ENCODE data around the gene BCL7B.
"Not testable (repeated sequence)": the region's sequence is repeated elsewhere in the genome, so short reads cannot be mapped to it uniquely, and the experiment has no call there.

Gene BCL7B

DNA sequence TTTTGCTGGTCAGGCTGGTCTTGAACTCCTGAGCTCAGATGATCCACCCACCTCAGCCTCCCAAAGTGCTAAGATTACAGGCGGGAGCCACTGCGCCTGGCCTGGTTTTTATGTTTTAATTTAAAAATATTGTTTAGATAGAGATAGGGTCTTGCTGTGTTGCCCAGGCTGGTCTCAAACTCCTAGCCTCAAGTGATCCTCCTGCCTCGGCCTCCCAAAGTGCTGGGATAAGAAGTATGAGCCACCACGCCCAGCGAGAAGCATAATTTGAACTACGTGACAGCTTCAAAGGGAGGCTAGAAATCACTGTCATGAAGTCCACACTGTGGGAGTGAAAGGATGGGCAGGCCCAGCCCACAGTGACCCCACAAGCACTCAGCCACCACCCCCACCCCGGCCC is 21.6 kb downstream of the BCL7B start:
- not testable (repeated sequence) for DNase-seq (ENCODE audit: low read depth)

DNA sequence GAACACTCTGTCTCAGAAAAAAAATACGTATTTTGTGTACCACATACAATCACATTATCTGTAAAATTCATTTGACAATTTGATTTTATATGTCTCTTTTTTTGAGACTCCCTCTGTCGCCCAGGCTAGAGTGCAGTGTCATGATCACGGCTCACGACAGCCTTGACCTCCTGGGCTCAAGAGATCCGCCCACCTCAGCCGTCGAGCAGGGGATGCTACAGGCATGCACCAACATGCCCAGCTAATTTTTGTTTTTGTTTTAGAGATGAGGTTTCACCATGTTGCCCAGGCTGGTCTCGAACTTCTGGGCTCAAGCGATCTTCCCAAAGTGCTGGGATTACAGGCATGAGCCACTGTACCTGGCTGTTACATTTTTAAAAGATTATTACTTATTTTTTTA is 23.7 kb downstream of the BCL7B start:
- no peak for DNase-seq (ENCODE audit: low read depth)

DNA sequence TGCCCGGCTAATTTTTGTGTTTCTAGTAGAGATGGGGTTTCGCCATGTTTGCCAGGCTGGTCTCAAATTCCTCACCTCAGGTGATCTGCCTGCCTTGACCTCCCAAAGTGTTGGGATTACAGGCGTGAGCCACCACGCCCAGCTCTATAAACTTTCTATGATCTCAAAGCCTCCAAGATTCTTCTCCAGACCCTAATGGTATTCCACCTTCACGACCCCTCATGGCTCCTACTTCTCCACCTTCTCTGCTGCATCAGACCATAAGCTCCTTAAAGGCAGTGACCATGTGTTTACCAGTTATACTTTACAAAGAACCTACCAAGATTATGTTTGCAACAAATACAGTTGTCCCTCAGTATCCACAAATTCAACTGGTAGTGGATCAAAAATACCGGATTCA is 25.3 kb downstream of the BCL7B start:
- no peak for DNase-seq (ENCODE audit: low read depth)

DNA sequence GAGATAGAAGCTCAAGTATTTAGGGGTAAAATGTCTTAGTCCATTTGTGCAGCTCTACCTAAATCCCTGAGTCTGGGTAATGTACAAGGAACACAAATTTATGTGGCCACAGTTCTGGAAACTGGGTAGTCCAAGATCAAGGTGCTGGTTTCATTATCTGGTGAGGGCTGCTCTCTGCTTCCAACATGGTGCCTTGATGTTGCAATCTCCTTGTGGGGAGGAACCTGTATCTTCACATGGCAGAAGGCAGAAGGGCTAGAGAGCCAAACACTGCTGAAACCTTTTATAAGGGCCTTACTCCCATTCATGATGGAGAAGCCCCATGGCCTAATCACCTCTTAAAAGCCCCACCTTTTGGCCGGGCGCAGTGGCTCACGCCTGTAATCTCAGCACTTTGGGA is 26.7 kb downstream of the BCL7B start:
- no peak for DNase-seq (ENCODE audit: low read depth)

DNA sequence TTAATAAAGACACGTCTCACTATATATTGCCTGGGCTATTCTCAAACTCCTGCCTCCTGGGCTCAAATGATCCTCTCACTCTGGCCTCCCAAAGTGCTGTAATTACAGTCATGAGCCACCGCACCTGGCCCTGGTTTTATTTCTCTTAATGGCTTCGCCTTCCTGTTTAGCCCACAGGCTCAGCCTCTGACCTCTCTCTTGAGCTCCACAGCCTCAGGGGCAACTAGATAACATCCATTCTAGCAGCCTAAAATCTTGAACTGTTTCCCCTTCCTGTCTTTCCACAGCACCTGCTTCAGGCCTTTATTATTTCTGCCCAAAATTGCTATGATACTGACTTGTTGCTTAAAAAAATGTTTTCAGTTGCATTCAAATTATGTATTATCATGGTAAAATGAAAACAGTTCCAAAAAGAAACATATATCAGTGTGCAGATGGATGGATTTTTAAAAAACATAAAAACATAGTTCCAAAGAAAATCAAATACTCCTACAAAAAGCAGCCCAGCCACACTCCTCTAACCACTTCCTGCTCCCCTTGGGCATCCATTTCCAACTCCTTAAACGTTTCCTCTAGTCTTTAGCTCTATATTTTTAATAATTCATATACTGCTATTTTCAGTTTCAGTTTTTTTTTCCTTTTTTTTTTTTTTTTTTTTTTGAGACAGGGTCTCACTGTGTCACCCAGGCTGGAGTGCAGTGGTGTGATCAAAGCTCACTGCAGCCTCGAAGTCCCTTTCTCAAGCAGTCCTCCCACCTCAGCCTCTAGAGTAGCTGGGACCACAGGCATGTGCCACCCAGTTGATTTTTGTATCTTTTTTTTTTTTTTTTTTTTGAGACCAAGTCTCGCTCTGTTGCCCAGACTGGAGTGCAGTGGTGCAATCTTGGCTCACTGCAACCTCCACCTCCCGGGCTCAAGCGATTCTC is 30.3 kb downstream of the BCL7B start:
- DNase-seq (ENCODE audit: low read depth): no peak

DNA sequence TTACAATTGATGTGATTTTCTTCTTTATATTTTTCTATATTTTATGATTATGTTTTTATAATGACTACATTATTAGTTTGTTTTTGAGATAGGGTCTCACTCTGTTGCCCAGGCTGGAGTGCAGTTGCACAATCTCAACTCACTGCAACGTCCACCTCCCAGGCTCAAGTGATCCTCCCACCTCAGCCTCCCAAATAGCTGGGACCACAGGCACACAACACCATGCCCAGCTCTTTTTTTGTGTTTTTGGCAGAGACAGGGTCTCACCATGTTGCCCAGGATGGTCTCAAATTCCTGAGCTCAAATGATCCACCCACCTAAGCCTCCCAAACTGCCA is 31.4 kb downstream of the BCL7B start:
- not testable (repeated sequence) for DNase-seq (ENCODE audit: low read depth)

DNA sequence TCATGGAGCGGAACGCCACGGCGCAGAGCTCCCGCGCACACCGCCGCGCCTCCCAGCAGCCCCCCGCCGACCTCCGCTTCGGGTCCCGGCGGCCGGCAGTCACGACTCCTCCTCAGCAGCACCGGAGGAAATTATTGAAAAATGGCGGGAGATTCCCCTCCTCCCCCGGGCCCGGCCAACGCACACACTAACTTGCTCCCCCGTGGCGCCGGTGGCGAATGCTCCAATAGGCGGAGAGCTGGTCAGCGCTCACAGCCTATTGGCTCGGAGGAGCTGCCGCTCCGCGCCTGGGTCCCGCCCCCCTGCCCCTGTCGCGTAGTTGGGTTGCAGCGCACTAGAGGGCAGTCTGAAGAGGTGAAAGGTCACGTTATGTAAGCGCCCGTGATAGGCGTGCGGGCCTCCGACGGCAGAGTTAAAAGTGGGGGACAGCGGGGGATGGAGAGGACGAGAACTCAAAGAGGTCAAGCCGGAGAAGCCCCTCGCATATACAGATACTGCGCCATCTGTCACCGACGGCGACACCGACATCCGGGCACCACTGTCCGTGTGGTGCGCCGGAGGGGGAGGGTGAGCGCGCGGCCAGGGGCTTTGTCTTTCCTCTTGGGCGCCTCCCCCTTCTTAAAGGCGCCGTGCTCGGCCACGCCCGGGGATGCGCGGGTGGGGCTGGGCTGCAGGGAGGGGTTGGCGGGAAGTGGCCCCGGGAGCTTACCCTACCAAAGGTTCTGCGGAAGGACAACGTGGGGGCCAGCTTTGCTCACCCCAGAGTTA is 35.2 kb downstream of the BCL7B start, which contains the start of gene BAZ1B:
TSS of gene BAZ1B (minus strand) at position 189 of the 768 bp plus-strand sequence. CDS start 360 bp downstream, outside the sequence.
- peak; percentile 97 for DNase-seq (ENCODE audit: low read depth)

DNA sequence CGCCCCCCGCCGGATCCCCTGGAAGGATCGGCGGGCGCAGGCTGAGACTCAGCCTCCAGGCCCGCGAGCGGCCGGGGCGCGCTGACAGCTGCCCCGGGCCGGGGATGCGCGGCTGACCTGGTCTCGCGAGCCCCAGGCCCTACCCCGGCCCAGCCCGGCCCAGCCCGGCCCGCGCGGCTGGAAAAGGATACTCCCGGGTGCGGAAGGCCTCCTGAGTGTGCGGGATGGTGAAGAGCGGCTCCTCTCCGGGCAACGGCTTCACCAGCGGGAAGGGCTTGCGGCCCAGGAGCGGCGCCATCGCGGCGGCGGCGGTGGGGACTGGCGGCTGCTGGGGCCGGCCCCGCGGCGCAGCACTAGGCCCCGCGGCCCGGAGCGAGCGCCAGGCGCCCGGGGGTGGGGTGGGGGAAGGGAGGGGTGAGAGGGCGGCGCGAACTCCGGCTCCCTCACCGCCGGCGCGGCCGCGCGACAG is 35.8 kb downstream of the BCL7B start:
- DNase-seq (ENCODE audit: low read depth): peak; percentile 66

DNA sequence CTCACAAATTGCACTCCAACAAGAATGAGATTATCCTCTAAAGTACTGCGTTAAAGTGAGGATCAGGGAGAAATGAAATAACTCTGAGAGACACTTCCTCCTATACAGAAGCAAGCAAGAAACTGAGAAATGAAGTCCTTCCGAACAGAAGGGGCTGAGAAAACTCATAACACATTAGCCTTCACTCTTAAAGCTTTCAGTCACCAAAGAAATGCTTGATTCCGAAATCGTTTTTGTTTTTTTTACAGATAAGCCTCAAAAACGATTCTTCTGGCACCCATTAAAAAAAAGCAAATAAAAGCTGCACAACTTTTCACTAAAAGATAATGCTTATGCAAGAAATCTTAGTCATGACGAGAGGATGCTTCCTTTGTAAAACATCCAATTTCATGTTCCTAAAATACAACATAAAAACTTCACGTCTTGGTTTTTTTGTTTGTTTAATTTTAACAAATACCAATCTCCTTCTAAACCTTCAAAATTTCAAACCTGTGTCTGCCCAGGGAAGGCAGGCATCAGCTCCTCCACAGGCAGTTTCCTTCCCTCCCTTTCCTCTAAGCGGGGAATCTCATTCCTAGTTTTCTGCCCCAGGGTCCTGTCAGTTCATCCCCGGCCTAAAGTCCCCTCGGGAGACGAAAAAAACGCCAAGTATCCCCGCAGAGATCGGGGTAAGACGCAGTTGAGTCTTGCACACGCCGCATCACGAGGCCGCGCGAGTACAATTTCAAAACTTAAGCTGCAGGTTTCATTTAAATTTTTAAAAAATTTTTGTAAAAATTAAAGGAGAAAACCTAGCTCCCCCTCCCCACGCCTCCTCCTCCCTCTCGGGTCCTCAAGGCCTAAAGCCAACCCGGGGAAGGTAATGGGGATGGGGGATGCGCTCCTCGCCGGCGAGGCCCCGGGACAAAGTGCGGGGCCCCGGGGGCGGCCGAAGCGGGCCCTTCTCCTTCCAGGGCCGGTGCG is 36.5 kb downstream of the BCL7B start:
- no peak for DNase-seq (ENCODE audit: low read depth)

DNA sequence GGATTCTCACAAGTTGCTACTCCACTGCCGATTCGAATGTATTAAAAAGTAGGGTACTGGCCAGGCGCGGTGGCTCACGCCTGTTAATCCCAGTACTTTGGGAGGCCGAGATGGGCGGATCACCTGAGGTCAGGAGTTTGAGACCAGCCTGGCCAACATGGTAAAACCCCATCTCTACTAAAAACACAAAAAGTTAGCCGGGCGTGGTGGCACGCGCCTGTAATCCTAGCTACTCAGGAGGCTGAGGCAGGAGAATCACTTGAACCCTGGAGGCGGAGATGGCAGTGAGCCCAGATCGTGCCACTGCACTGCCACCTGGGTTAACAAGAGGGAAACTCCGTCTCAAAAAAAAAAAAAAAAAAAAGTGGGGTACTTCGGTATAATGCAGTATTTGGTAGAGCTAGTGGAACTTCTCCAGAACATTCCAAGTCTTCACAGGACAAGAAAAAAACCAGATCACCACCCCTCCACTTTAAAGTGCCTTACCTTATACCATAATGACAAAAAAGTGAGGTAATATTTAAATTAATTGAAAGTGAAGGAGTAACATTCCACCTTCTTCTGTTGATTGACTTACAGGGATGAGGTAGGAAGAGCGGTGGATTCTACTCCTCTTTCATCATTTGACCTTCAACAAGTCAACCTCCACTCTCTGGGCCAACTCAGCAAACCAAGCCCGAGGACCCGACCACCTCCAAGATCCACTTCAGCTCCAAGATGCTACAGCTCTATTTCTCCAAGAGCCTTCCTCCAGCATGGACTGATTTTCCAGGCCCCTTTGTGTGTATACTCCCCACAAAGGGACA is 37.4 kb downstream of the BCL7B start:
- peak; percentile 11 for DNase-seq (ENCODE audit: low read depth)

DNA sequence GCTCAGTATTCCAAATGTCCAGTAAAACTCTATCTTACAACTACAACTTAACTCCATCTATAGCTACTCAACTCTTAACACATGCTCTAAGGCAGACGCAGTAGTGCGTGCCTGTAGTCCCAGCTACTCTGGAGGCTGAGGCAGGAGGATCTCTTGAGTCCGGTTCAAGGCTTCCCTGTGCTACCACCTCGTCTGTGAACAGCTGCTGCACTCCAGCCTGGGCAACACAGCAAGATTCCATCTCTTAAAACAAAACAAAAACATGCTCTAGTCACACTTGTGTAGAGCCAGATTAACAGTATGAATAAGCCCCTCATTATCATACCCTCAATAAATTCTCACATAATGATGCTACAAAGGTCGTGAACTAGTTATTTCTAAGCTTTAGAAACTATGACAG is 39.0 kb downstream of the BCL7B start:
- no peak for DNase-seq (ENCODE audit: low read depth)

DNA sequence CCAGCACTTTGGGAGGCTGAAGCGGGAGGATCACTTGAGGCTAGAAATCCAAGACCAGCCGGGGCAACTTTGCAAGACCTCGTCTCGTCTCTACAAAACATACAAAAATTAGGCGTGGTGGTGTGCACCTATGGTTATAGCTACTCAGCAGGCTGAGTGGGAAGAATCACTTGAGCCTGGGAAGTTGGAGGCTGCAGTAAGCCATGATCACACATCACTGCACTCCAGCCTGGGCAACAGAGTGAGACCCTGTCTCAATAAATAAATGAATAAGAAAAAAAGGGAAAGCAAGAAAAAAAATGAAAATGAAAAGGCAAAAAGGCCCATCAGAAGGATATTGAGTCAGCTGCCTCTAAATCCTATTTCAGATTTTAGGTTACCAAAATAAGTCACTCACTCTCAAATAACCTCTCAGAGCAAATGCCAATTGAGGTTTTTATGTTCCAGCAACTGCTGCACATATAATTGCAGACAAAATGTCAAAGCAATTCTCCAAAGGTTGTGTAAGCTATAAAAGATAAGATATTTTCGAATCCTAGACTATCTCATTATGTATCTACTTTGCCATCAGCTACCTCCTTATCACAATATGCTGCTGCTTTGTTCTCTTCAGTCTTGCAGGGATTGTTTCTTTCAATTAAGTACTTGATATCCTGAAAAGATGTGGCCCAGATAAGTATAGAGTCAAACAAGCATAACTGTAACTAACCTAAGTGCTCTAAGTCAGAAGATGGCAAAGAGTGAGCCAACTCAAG is 40.1 kb downstream of the BCL7B start:
- DNase-seq (ENCODE audit: low read depth): no peak

DNA sequence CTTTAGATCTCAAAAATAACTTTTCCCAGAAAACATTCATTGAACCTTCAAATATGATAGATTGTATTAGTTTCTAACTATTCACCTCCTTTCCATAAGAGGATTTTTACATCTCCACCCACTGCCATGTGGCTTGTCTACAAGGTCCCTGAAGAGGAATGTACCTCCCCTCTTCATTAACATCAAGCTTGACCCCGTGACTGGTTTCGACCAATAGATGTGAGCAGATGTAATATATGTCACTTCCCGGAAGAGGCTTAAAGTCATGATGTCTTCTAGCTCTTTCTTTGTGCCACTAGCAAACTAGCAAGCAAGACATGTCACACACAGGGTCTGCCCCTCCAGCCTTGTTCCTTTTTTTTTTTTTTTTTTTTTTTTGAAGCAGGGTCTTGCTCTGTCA is 42.3 kb downstream of the BCL7B start:
- no peak for DNase-seq (ENCODE audit: low read depth)

DNA sequence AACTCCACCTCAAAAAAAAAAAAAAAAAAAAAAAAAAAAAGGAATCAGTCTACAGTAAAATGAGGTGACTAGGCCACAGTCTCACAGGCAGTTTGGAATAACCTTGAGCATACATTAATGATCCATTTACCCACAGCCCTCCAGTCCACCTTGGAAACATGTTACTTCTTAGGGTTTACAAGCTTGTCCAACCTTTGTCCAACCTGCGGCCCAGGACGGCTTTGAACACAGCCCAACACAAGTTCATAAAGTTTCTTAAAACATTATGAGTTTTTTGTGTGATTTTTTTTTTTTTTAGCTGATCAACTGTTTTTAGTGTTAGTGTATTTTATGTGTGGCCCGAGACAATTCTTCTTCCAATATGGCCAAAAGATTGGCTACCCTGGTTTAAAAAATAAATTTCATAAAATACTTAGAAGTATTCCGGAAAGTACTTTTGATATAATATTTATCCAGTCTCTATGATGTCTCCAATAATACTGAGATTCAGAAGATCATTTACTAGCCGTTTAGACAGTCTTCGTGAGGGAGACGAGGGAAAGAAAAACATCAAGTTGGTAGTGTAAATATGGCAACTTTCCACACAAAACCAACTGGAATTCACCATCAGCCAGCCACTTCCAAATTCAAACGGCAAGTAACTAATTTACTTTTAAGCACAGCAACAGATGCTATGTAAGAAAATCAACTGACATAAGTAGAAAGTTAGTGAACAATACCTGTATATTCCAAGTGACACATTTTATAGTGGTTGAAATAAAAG is 45.3 kb downstream of the BCL7B start:
- no peak for DNase-seq (ENCODE audit: low read depth)

DNA sequence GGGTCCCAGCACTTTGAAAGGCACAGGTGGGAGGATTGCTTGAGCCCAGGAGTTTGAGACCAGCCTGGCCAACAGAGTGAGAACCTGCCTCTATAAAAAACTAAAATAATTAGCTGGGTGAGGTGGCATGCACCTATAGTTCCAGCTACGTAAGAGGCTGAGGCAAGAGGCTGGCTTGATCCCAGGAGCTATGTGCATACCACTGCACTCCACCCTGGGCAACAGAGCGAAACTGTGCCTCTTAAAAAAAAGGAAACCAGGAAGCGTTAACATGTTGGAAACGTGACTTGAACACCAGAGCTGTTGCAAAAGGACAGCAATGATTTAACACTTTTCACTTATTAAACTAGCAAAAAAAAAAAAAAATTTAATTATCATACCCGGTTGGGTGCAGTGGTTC is 48.0 kb downstream of the BCL7B start:
- no peak for DNase-seq (ENCODE audit: low read depth)

DNA sequence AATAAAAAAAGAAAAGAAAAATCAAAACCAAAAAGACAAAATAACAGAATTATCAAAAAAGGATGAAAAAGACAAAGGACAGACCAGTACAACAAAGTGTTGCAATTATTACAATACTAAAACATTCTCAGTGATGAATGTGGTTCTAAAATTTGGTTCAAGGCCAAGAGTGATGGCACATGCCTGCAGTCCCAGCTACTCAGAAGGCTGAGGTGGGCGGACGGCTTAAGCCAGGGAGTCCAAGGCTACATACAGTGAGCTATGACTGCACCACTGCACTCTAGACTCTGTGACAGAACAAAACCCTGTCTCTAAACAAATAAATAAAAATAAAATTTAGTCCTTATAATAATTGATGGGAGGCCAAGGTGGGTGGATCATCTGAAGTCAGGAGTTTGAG is 49.9 kb downstream of the BCL7B start:
- DNase-seq (ENCODE audit: low read depth): no peak

DNA sequence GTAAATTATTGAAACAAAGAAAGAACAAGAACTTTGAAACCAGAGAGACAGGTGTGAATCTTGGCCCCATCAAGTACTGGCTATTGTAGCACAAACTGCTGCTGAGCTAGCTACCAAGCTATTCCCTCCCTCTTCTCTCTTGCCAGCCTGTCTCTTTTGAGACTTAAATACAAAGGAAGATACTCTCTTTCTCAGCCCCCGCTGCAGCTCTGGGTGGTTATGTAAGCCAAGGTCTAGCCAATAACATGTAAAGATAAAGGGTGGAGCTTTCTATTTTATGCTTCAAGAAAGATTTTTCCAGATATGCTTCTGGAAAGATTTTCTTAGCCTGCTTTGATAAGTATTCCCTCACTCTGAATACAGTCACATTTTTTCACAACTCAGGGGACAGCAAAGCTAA is 52.6 kb downstream of the BCL7B start:
- DNase-seq (ENCODE audit: low read depth): no peak

DNA sequence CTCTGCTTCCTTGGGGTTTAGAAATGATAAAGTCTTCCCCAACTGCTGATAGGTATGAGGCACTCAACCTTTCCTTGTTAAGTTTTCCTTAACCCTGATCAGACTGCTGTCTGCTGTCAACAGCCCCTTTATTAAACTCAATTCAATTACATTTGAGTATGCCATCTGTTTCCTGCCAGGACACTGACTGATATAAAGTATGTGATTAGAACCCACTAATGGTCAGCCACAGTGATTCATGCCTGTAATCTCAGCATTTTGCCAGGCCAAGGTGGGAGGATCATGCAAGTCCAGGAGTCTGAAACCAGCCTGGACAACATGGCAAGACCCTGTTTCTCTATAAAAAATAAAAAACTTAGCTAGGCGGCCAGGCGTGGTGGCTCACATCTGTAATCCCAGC is 53.5 kb downstream of the BCL7B start:
- DNase-seq (ENCODE audit: low read depth): no peak

DNA sequence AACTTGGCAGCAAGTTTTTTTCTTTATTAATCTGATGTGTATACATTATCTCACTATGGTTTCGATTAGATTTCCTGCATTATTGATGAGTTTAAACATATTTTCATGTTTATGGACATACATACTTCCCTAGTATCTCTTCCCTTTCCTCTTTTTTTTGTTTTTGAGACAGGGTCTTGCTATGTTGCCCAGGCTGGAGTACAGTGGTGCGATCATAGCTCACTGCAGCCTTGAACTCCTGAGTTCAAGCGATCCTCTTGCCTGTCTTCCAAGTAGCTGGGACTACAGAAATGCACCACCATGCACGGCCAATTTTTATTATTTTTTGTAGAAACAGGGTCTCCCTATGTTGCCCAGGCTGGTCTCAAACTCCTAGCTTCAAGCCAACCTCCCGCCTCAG is 54.3 kb downstream of the BCL7B start:
- DNase-seq (ENCODE audit: low read depth): no peak

DNA sequence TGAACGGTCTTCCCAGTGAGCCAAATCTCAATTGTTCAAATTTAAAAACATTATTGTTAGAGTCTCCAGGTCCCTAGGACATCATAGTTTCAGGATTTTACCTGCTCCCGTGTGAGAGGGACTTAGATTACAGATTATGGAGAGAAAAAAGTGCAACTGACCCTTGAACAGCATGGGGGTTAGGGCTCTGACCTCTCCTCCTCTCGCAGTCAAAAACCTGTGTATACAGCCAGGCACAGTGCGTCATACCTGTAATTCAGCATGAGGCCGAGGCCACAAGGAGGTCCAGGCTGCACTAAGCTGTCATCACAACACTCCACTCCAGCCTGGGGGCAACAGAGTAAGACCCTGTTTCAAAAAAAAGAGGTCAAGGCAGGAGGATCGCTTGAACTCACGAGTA is 60.9 kb downstream of the BCL7B start:
- DNase-seq (ENCODE audit: low read depth): no peak
